ENCODE measurements around the gene DIS3L2.

DNA sequence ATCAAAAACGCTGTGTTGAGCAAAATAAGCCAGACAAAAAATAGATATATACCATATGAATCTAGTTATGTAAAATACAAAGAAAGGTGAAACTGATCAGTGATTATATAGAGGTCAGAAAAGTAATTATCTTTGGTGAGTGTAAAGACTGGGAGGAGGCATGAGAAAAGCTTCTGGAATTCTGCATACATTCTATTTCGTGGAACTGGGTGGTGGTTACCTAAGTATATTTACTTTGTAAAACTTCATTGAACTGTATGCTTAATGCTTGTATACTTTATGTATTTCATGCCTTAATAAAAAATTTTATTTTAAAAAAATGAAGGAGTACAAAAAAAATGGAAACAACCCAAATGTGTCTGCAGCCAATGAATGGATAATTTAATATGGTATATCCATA lies 263.9 kb downstream of the DIS3L2 start:
- TF ChIP-seq, protein P1, sequence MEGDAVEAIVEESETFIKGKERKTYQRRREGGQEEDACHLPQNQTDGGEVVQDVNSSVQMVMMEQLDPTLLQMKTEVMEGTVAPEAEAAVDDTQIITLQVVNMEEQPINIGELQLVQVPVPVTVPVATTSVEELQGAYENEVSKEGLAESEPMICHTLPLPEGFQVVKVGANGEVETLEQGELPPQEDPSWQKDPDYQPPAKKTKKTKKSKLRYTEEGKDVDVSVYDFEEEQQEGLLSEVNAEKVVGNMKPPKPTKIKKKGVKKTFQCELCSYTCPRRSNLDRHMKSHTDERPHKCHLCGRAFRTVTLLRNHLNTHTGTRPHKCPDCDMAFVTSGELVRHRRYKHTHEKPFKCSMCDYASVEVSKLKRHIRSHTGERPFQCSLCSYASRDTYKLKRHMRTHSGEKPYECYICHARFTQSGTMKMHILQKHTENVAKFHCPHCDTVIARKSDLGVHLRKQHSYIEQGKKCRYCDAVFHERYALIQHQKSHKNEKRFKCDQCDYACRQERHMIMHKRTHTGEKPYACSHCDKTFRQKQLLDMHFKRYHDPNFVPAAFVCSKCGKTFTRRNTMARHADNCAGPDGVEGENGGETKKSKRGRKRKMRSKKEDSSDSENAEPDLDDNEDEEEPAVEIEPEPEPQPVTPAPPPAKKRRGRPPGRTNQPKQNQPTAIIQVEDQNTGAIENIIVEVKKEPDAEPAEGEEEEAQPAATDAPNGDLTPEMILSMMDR (conservative IDR thresholded peaks at IDR 0.05; ENCODE audit: low read depth, low read length): no peak
- TF ChIP-seq SMC3 (IDR thresholded peaks at IDR 0.05; ENCODE audit: low read depth, low read length): no peak
- TF ChIP-seq, protein P2, sequence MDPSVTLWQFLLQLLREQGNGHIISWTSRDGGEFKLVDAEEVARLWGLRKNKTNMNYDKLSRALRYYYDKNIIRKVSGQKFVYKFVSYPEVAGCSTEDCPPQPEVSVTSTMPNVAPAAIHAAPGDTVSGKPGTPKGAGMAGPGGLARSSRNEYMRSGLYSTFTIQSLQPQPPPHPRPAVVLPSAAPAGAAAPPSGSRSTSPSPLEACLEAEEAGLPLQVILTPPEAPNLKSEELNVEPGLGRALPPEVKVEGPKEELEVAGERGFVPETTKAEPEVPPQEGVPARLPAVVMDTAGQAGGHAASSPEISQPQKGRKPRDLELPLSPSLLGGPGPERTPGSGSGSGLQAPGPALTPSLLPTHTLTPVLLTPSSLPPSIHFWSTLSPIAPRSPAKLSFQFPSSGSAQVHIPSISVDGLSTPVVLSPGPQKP (IDR thresholded peaks at IDR 0.05; ENCODE audit: borderline replicate concordance, low read depth, low read length): no peak
